ENCODE results near the gene OGFOD3.
"Not testable (repeated sequence)": the region's sequence is repeated elsewhere in the genome, so short reads cannot be mapped to it uniquely, and the experiment has no call there.

The OGFOD3 gene

GRCh38 chr17:82386881-82387704 is 31.3 kb downstream of the OGFOD3 start:
- TF ChIP-seq POLR2A (IDR thresholded peaks at IDR 0.05; ENCODE audit: low read length) (no peak), GATA1 (IDR thresholded peaks at IDR 0.05; ENCODE audit: low read depth, low read length) (no peak)
- DNase-seq: no peak

GRCh38 chr17:82386255-82386831 is 32.0 kb downstream of the OGFOD3 start:
- no peak for DNase-seq
- TF ChIP-seq POLR2A (IDR thresholded peaks at IDR 0.05; ENCODE audit: low read length) (no peak), GATA1 (IDR thresholded peaks at IDR 0.05; ENCODE audit: low read depth, low read length) (no peak)

- DNase-seq: no peak
- TF ChIP-seq GATA1 (IDR thresholded peaks at IDR 0.05; ENCODE audit: low read depth, low read length) (no peak), POLR2A (IDR thresholded peaks at IDR 0.05; ENCODE audit: low read length) (no peak)
These were observed 32.7 kb downstream of the OGFOD3 start for GRCh38 chr17:82385559-82386254.

DNA sequence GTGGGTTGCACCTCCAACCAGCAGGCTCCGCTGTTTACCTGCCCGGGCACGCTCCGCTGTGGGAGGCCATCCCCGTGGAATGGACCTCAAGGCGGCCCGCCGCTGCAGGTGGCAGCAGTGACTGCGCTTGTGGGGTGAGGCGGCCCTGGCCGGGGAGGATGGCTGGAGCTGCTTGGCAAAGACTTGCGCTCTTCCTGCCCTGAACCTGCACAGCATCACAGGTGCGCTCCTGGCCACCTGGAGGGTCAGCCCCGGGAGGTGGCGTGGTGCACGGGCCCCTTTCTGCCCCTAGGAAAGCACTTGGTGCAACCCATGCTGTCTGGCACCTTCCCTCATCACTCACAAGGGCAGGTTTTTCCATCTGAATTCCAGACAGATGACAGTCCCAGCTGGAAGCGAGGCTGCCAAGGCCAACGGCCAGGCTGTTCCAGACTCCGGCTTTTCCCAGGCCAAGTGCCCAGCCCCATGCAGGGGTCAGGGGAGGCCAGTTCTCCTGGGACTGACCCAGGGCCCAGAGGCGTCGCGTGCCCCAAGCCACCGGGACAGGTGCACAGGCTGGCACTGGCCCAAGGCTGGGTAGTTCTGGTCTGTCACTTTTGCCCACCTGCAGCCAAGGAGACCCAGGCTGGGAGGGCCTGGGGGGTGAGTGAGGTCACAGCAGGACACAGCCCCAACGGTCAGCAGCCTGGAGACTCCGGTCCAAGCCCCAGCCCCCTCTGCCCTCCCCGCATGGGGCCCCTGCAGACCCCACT is 33.5 kb downstream of the OGFOD3 start:
- TF ChIP-seq POLR2A (IDR thresholded peaks at IDR 0.05; ENCODE audit: low read length) (no peak), GATA1 (IDR thresholded peaks at IDR 0.05; ENCODE audit: low read depth, low read length) (no peak)
- peak in 1 of 2 experiments; percentile 17 for DNase-seq

GRCh38 chr17:82384051-82384729 is 34.2 kb downstream of the OGFOD3 start:
- DNase-seq: no peak
- TF ChIP-seq POLR2A (IDR thresholded peaks at IDR 0.05; ENCODE audit: low read length): no peak
- no peak for TF ChIP-seq GATA1 (IDR thresholded peaks at IDR 0.05; ENCODE audit: low read depth, low read length)

DNA sequence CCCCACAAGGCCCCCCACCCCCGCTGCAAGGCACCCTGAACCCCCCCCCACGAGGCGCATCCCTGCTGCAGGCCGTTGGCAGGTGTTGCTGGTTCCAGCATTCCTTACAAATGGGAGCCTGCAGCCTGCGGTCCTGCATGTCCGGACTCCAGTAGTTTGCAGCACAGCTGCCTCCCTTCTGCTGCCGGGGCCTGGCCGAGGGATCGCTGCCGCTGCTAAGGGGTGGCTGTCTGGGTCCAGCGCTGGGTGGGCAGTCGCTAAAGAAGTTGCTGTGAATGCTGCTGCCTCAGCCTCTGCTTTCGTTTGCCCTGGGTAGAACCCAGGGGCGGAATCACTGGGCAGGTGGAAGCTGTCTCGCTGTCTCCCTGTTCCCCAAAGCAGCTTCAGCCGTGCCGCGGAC is 35.0 kb downstream of the OGFOD3 start:
- no peak for TF ChIP-seq POLR2A (IDR thresholded peaks at IDR 0.05; ENCODE audit: low read length)
- DNase-seq: no peak

- TF ChIP-seq GATA1 (IDR thresholded peaks at IDR 0.05; ENCODE audit: low read depth, low read length) (no peak), POLR2A (IDR thresholded peaks at IDR 0.05; ENCODE audit: low read length) (no peak)
- DNase-seq: no peak
These were observed 35.5 kb downstream of the OGFOD3 start for GRCh38 chr17:82382933-82383255.

GRCh38 chr17:82382220-82382932 is 36.0 kb downstream of the OGFOD3 start:
- not testable (repeated sequence) for DNase-seq

DNA sequence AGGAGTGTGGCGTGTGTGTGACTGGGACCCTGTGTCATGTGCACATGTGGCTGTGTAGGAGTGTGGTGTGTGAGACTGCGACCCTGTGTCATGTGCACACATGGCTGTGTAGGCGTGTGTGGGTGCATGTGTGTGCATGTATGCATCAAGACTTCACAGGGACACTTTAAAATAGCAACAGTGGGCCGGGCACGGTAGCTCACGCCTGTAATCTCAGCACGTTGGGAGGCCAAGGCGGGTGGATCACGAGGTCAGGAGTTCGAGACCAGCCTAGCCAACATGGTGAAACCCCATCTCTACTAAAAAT is 36.7 kb downstream of the OGFOD3 start:
- DNase-seq: not testable (repeated sequence)

DNA sequence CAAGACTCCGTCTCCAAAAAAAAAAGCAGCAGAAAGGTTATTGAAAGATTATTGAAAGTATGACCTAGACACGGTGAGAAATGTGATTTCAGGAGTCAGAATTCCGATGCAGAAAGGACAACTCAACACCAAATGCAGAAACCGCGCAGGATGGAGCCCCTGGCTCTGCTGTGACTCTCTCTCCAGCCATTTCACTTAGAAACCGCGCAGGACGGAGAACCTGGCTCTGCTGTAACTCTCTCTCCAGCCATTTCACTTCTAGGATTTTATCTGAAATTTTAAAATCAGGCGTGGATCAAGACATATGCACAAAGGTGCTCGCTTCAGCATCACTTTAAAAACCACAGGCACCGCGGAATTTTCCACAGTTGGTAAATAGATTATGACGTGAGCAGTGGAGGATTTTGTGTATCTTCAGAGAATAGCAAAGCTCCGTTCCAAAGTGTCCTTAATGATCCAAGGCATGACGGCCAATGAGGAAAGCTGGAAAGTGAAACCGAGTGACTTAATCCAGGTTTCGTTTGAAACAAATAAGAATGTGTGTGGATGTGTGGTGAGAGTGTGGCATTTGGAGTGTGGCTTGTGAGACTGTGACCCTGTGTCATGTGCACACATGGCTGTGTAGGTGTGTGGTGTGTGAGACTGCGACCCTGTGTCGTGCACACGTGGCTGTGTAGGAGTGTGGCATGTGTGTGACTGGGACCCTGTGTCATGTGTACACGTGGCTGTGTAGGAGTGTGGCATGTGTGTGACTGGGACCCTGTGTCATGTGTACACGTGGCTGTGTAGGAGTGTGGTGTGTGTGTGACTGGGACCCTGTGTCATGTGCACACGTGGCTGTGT is 37.3 kb downstream of the OGFOD3 start:
- no peak for TF ChIP-seq GATA1 (IDR thresholded peaks at IDR 0.05; ENCODE audit: low read depth, low read length)
- no peak for TF ChIP-seq POLR2A (IDR thresholded peaks at IDR 0.05; ENCODE audit: low read length)
- DNase-seq: no peak

DNA sequence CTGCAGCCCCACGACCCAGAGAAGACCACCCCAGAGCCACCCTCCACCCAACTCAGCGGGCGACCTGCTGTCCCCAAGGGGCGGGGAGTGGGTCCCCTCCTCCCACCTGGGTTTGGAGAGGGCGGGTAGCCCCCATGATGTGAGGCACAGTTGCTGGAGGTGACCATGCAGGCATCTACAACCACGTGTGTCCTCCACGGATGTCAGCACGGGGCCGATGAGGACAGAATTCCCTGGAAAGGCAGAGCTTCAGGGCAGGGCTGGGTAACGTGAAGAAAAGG is 39.7 kb downstream of the OGFOD3 start:
- DNase-seq: no peak
- TF ChIP-seq GATA1 (IDR thresholded peaks at IDR 0.05; ENCODE audit: low read depth, low read length) (no peak), POLR2A (IDR thresholded peaks at IDR 0.05; ENCODE audit: low read length) (no peak)

DNA sequence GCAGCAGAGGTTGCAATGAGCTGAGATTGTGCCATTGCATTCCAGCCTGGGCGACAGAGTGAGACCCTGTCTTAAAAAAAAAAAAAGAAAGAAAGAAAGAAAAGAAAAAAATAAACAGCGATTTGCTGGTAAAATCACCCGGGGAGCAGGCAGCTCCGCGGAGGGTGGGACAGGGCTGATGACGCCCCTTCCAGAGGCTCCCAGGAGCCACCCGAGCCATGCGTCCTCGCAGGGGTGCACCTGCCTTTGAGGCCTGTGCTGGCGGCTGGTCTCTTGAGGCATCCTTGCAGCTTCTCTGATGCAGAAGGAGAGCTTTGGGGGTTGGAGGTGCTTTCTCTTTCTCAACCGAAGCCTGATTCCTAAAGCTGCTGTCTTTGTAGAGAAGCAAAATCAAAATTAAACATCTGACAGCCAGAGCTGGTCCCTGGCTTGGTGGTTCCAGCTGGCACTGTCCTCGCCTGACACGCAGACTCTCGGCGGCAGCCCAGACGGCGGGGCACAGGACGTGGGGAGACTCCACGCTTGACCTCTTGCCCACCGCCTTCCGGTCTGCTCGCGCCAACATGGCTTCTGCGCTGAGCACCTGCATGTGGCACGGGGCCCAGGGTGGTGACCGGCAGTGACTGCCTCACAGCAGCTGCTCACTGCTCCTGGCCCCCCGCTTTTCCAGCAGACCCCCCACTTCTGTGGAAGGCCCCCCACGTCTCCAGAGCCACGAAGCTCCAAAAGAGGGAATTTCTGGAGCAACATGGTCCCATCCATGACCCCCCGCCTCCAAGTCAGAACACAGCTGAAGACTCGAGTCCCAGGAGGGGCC is 40.3 kb downstream of the OGFOD3 start:
- TF ChIP-seq GATA1 (IDR thresholded peaks at IDR 0.05; ENCODE audit: low read depth, low read length): no peak
- no peak for DNase-seq

DNA sequence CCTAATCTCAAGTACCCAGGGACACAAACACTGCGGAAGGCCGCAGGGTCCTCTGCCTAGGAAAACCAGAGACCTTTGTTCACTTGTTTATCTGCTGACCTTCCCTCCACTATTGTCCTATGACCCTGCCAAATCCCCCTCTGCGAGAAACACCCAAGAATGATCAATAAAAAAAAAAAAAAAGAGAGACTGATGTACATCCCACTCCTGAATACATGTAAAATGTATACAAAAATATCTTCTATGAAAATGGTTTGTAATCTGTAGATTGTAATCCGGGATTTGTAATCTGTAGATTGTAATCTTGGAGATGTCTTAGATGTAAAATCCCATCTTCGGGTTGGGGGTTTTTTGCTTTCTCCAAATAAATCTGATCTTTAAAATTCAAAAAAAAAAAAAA is 41.1 kb downstream of the OGFOD3 start:
- not testable (repeated sequence) for DNase-seq
